ENCODE measurements around the gene MEPCE.

Gene MEPCE

DNA sequence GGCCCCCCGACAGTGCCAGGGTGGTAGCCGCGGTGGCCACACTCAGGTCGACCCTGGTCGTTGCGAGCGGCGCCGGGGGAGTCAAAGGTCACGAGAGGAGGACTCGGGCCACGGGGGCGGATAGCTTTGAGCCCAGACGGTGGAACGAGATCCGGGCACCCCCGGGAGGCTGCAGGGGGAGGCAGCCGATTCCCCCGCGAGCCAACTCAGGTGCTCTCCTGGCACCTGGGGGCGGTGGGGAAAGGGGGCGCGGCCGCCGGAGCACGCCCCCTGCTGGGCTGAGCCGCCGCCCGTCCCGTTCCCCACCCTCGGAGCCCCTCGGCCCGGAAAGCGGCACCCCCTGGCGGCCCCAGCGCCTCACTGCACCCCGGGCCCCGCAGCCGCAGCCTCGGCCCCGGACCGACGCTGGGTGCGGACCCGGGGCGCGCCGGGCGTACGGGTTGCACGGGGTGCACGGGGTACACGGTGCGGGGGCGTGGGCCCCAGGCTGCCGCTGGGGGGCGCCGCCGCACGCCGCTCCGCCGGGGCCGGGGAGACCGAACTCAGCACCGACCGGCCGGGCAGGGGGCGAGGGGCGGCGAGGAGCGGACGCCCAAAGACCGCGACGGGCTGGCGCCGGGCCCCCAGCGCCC lies 53.6 kb downstream of the MEPCE start:
- DNase-seq (ENCODE audit: low read depth), result peak; percentile 72

All from stimulated activated CD8-positive, alpha-beta memory T cell treated with anti-CD3 and anti-CD28 coated beads, Interleukin-12 subunit alpha, Interleukin-12 subunit beta, amount 100 ng/mL, for 4 hours (primary cell).